Measurements from ENCODE around the gene ZNF827. TPM values are rescaled to one million over a fixed set of nuclear protein-coding genes. Genes with fewer than 3 reads are reported as not detected.

ZNF827 gene
- total and polyA plus RNA-seq, 2 experiments from 2014 or later: 20.3 to 33.1 TPM

- TF ChIP-seq CTCF (conservative IDR thresholded peaks at IDR 0.05; ENCODE audit: low read depth in 2 of 2) (no peak), ZNF462 (CRISPR knock-in tag; IDR thresholded peaks at IDR 0.05) (no peak), ZNF331 (CRISPR knock-in tag; IDR thresholded peaks at IDR 0.05; ENCODE audit: low read depth) (no peak), JUNB (IDR thresholded peaks at IDR 0.05; ENCODE audit: unreplicated experiment) (no peak), NANOG (IDR thresholded peaks at IDR 0.05; ENCODE audit: borderline replicate concordance) (no peak)
Observed at GRCh38 chr4:145979160-145979559, 40.5 kb upstream of the ZNF827 start (continued).

GRCh38 chr4:145976680-145977079 lies 38.1 kb upstream of the ZNF827 start:
- Histone ChIP-seq H3K27me3 (ENCODE audit: insufficient read depth) (no peaks in the 10 kb centered on the region), H3K4me1 (ENCODE audit: insufficient read depth) (no peaks in the 10 kb centered on the region), H4K20me1 (replicated peaks; ENCODE audit: insufficient read depth) (no peaks in the 10 kb centered on the region), H3K79me2 (replicated peaks; ENCODE audit: insufficient read depth) (no peaks in the 10 kb centered on the region), H3K4me3 (no peak overlapping the region), H3K27ac (ENCODE audit: low read depth) (no peak overlapping the region), H3K9me2 (ENCODE audit: insufficient read depth) (no peaks in the 10 kb centered on the region), H2AFZ (0 out of 2 replicates have a peak overlapping the region, but pooled peaks have one; percentile 40), H3K36me3 (ENCODE audit: insufficient read depth) (no peaks in the 10 kb centered on the region), H3K4me2 (no peak overlapping the region), H3F3A (replicated peaks; ENCODE audit: low read depth) (no peaks in the 10 kb centered on the region)
- Mint-ChIP-seq H3K9me3 (no peaks in the 10 kb centered on the region), H3K27ac (no peak overlapping the region), H3K4me1 (no peaks in the 10 kb centered on the region), H3K36me3 (ENCODE audit: low read depth) (no peaks in the 10 kb centered on the region), H3K4me3 (no peak overlapping the region), H3K27me3 (ENCODE audit: insufficient read depth, low read depth, poor library complexity) (no peaks in the 10 kb centered on the region)
- DNase-seq (ENCODE audit: low spot score) (no peak), ATAC-seq (no peak)
- TF ChIP-seq ZNF331 (CRISPR knock-in tag; IDR thresholded peaks at IDR 0.05; ENCODE audit: low read depth) (no peak), STAT1 (IDR thresholded peaks at IDR 0.05; ENCODE audit: unreplicated experiment) (no peak), CREB1 (CRISPR knock-in tag; IDR thresholded peaks at IDR 0.05; ENCODE audit: low read depth) (no peak), EZH2phosphoT487 (IDR thresholded peaks at IDR 0.05; ENCODE audit: unreplicated experiment) (no peak)

All from GM23338 (cell line).